IMR-90 (cell line): Measurements from ENCODE around the gene PLA2G15. TPM values are rescaled to one million over a fixed set of nuclear protein-coding genes. Genes with fewer than 3 reads are reported as not detected.

ENCODE experiments used
- ATAC-seq: fragments of 200-7000 bp; cut with Tn5 transposase; 2 replicates; pipeline ENCODE4 v1.9.1; 2020; ENCODE audit warnings: low read depth, mild to moderate bottlenecking, moderate library complexity
- BruUV-seq: library from RNA; stranded (reverse); fragments of 400-500 nt; replicated peaks from 2 replicates; lab custom pipeline; 2021; lab: Mats Ljungman, UMichigan
- CTCF ChIA-PET: fragments of 300-600 bp; formaldehyde crosslinking; extraction: SDS; loops from one replicate; lab custom pipeline; 2021; ENCODE audit warnings: antibody characterized with exemption; lab: Yijun Ruan, JAX
- POLR2A ChIA-PET: fragments of 300-600 bp; sonication (Branson Sonifier 250); formaldehyde crosslinking; loops from one replicate; lab custom pipeline; 2022; ENCODE audit warnings: antibody characterized with exemption; ENCODE audit not compliant: unreplicated experiment; lab: Charles Lee
- DNase-seq: peaks from one replicate; pipeline ENCODE4 v3.0.0; 2013
- H2AFZ ChIP-seq: replicated peaks from 2 replicates; pipeline ENCODE3; 2013; ENCODE audit warnings: low read length, mild to moderate bottlenecking; ENCODE audit not compliant: poor library complexity
- H2AK5ac ChIP-seq: 2 replicates; pipeline ENCODE4 v1.6.1; 2013; ENCODE audit warnings: low read depth, low read length, inconsistent platforms
- H2AK9ac ChIP-seq: replicated peaks from 2 replicates; pipeline ENCODE3; 2013; ENCODE audit warnings: mild to moderate bottlenecking, low read depth, low read length, moderate library complexity; ENCODE audit not compliant: poor library complexity
- H2BK120ac ChIP-seq: 2 replicates; pipeline ENCODE4 v1.6.1; 2013; ENCODE audit warnings: low read depth, low read length, inconsistent platforms
- H2BK15ac ChIP-seq: 3 replicates; pipeline ENCODE4 v1.6.1; 2013; ENCODE audit warnings: low read depth, low read length, inconsistent platforms
- H2BK20ac ChIP-seq: 2 replicates; pipeline ENCODE4 v1.6.1; 2013; ENCODE audit warnings: low read depth, mild to moderate bottlenecking, inconsistent platforms, low read length, moderate library complexity
- H2BK5ac ChIP-seq: 2 replicates; pipeline ENCODE4 v1.6.1; 2013; ENCODE audit warnings: mild to moderate bottlenecking, low read depth, low read length, inconsistent platforms; ENCODE audit not compliant: poor library complexity, severe bottlenecking
- H3K14ac ChIP-seq: replicated peaks from 2 replicates; pipeline ENCODE4 v1.6.1; 2013; ENCODE audit warnings: low read depth, low read length, inconsistent platforms
- H3K18ac ChIP-seq: 2 replicates; pipeline ENCODE4 v1.6.1; 2013; ENCODE audit warnings: low read depth, low read length, control low read depth
- H3K23ac ChIP-seq: 2 replicates; pipeline ENCODE4 v1.6.1; 2013; ENCODE audit warnings: low read depth, low read length, inconsistent platforms
- H3K27ac ChIP-seq: 2 replicates; pipeline ENCODE4 v1.5.1; 2013; ENCODE audit warnings: mild to moderate bottlenecking, control low read depth, low read length; ENCODE audit not compliant: insufficient read depth
- H3K27me3 ChIP-seq: 2 replicates; pipeline ENCODE4 v1.6.1; 2013; ENCODE audit warnings: low read length; ENCODE audit not compliant: control insufficient read depth, insufficient read depth
- H3K36me3 ChIP-seq: 2 replicates; pipeline ENCODE4 v1.6.1; 2013; ENCODE audit warnings: low read length, mixed read lengths; ENCODE audit not compliant: control insufficient read depth, insufficient read depth
- H3K4ac ChIP-seq: 2 replicates; pipeline ENCODE4 v1.6.1; 2013; ENCODE audit warnings: low read depth, low read length, inconsistent platforms
- H3K4me1 ChIP-seq: 2 replicates; pipeline ENCODE4 v1.6.1; 2013; ENCODE audit warnings: low read length, mixed read lengths; ENCODE audit not compliant: control insufficient read depth, insufficient read depth
- H3K4me2 ChIP-seq: 2 replicates; pipeline ENCODE4 v1.6.1; 2013; ENCODE audit warnings: low read depth, mild to moderate bottlenecking, control low read depth, low read length, moderate library complexity
- H3K4me3 ChIP-seq: 2 replicates; pipeline ENCODE4 v1.5.1; 2013; ENCODE audit warnings: low read depth, mild to moderate bottlenecking, control low read depth, low read length, moderate library complexity; ENCODE audit not compliant: insufficient read depth
- H3K56ac ChIP-seq: 2 replicates; pipeline ENCODE4 v1.6.1; 2013; ENCODE audit warnings: low read length, inconsistent platforms; ENCODE audit not compliant: insufficient read depth; ENCODE audit errors: extremely low read depth
- H3K79me1 ChIP-seq, 2 experiments: 2 replicates each; pipeline ENCODE4 v1.6.1; 2013; ENCODE audit warnings: low read length in 2 of 2, inconsistent platforms in 1 of 2, low read depth in 1 of 2
- H3K9ac ChIP-seq: 2 replicates; pipeline ENCODE4 v1.6.1; 2013; ENCODE audit warnings: low read depth, low read length, control low read depth
- H3K9me1 ChIP-seq: 2 replicates; pipeline ENCODE4 v1.6.1; 2013; ENCODE audit warnings: low read length, inconsistent platforms; ENCODE audit not compliant: insufficient read depth
- H3K9me3 ChIP-seq: 2 replicates; pipeline ENCODE4 v1.6.1; 2013; ENCODE audit warnings: low read length; ENCODE audit not compliant: control insufficient read depth, insufficient read depth
- H4K20me1 ChIP-seq: 2 replicates; pipeline ENCODE4 v1.6.1; 2013; ENCODE audit warnings: low read length, inconsistent platforms; ENCODE audit not compliant: insufficient read depth
- H4K5ac ChIP-seq: 2 replicates; pipeline ENCODE4 v1.6.1; 2013; ENCODE audit warnings: mild to moderate bottlenecking, low read depth, low read length, control low read depth
- H4K8ac ChIP-seq, 2 experiments: 2 replicates each; pipeline ENCODE4 v1.6.1; 2013; ENCODE audit warnings: low read depth in 2 of 2, low read length in 2 of 2, control low read depth in 1 of 2, inconsistent platforms in 1 of 2
- H4K91ac ChIP-seq: 2 replicates; pipeline ENCODE4 v1.6.1; 2013; ENCODE audit warnings: low read depth, low read length, inconsistent platforms; ENCODE audit not compliant: insufficient read depth
- CEBPB ChIP-seq: IDR thresholded peaks from 2 replicates; pipeline ENCODE4 v1.6.1; 2012; ENCODE audit warnings: low read depth, low read length, improper control_type of control experiment
- ELK1 ChIP-seq: fragments of 150-350 bp; IDR thresholded peaks from 2 replicates; pipeline ENCODE4 v1.6.1; 2016; ENCODE audit warnings: low read depth, mild to moderate bottlenecking, low read length, moderate library complexity, borderline replicate concordance
- FOS ChIP-seq: fragments of 150-350 bp; IDR thresholded peaks from 2 replicates; pipeline ENCODE4 v1.6.1; 2016; ENCODE audit warnings: low read depth, low read length
- RCOR1 ChIP-seq: IDR thresholded peaks from 2 replicates; pipeline ENCODE4 v1.6.1; 2012; ENCODE audit warnings: mild to moderate bottlenecking, low read length, improper control_type of control experiment; ENCODE audit not compliant: insufficient replicate concordance
- RFX5 ChIP-seq: IDR thresholded peaks from 2 replicates; pipeline ENCODE4 v1.8.0; 2012; ENCODE audit warnings: low read depth, mild to moderate bottlenecking, low read length, moderate library complexity
- USF2 ChIP-seq: fragments of 150-350 bp; IDR thresholded peaks from 2 replicates; pipeline ENCODE4 v1.6.1; 2017; ENCODE audit warnings: mild to moderate bottlenecking, antibody characterized with exemption, low read length, low read depth
- WGBS, 2 experiments: methylation state at CpG; one replicate each; pipeline versions ENCODE4 v1.1.5 to v1.1.7; 2013; ENCODE audit warnings: missing lambda C conversion rate in 2 of 2; ENCODE audit not compliant: insufficient read length in 1 of 2; ENCODE audit errors: extremely low coverage in 2 of 2; 5-methylcytosine and 5-hydroxymethylcytosine counted together
- dilution Hi-C: fragments of 300-500 bp; cut with HindIII; formaldehyde crosslinking; loops from one replicate; pipeline ENCODE4 v1.14.3; 2018; ENCODE audit warnings: low sequenced_read_pairs; ENCODE audit not compliant: unreplicated experiment
- in situ Hi-C: fragments of 300-500 bp; cut with MboI; formaldehyde crosslinking; loops from 3 replicates; pipeline ENCODE4 v1.14.3; 2019; ENCODE audit warnings: low sequenced_read_pairs, inconsistent platforms, mixed read lengths
- intact Hi-C: fragments of 100-400 bp; cut with micrococcal nuclease; formaldehyde crosslinking; loops from 2 replicates; pipeline ENCODE4 v1.10.0; 2022
- polyA plus RNA-seq, 3 experiments: library from polyadenylated mRNA; depleted of rRNA; stranded (reverse); fragments of >200 nt; gene quantifications; 2 replicates each; pipeline ENCODE4 v1.2.3, GENCODE V29; 2012; ENCODE audit warnings: low replicate concordance in 1 of 3
- total RNA-seq: library from RNA; depleted of rRNA; stranded (reverse); fragments of >200 nt; gene quantifications from 2 replicates; pipeline ENCODE4 v1.2.3, GENCODE V29; 2012

The PLA2G15 gene
- total and polyA plus RNA-seq, 2 of the 4 experiments (the other 2 are of a cell fraction), result 19.5 to 31.7 TPM

GRCh38 chr16:68255712-68256111 is 10.5 kb downstream of the PLA2G15 start:
- Histone ChIP-seq H3K56ac (no peak overlapping the region), H3K36me3 (peaks cover 29% of the 10 kb centered on the region), H4K5ac (no peak overlapping the region), H2AK5ac (no peak overlapping the region), H2AK9ac (no peak overlapping the region), H2BK5ac (no peak overlapping the region), H4K8ac (no peak overlapping the region), H3K9me1 (no peaks in the 10 kb centered on the region), H2AFZ (no peak overlapping the region), H3K79me1 (peaks cover 0 to 12% of the 10 kb centered on the region in 2 experiments; a peak in 1 of 4 replicates), H3K4me2 (no peak overlapping the region), H3K4me1 (peaks cover 13% of the 10 kb centered on the region), H2BK120ac (no peak overlapping the region), H4K20me1 (no peaks in the 10 kb centered on the region), H2BK20ac (no peak overlapping the region), H3K4me3 (no peak overlapping the region), H3K14ac (no peak overlapping the region), H3K27ac (no peak overlapping the region), H3K18ac (no peak overlapping the region), H2BK15ac (no peak overlapping the region), H3K27me3 (no peaks in the 10 kb centered on the region), H3K9me3 (no peaks in the 10 kb centered on the region), H4K91ac (no peak overlapping the region), H3K23ac (no peak overlapping the region), H3K4ac (no peak overlapping the region), H3K9ac (no peak overlapping the region)
- intact Hi-C loops, result no loop called here
- TF ChIP-seq CEBPB, result no peak
- no peak for TF ChIP-seq USF2
- no peak for TF ChIP-seq ELK1
- no peak for TF ChIP-seq FOS
- no peak for TF ChIP-seq RFX5
- TF ChIP-seq RCOR1, result no peak
- dilution Hi-C loops, result no loop called here
- 97% methylated on average over 7 of the region's 18 CpGs; no CpG with 5 or more reads in 1 of the 2 experiments for WGBS, 2 experiments
- ATAC-seq (no peak), DNase-seq (no peak)
- in situ Hi-C loops, result no loop called here
- no TSS peak for BruUV-seq
- ChIA-PET POLR2A (no interaction called here), CTCF (no interaction called here)
